HG03280 (cell line): ENCODE data around the gene GTF3C2.

ENCODE experiments used
- ATAC-seq: cut with Tn5 transposase; IDR thresholded peaks from one replicate; pipeline ENCODE4 v1.9.1; 2021; ENCODE audit warnings: mild to moderate bottlenecking, moderate library complexity; ENCODE audit not compliant: unreplicated experiment

Gene GTF3C2, protein sequence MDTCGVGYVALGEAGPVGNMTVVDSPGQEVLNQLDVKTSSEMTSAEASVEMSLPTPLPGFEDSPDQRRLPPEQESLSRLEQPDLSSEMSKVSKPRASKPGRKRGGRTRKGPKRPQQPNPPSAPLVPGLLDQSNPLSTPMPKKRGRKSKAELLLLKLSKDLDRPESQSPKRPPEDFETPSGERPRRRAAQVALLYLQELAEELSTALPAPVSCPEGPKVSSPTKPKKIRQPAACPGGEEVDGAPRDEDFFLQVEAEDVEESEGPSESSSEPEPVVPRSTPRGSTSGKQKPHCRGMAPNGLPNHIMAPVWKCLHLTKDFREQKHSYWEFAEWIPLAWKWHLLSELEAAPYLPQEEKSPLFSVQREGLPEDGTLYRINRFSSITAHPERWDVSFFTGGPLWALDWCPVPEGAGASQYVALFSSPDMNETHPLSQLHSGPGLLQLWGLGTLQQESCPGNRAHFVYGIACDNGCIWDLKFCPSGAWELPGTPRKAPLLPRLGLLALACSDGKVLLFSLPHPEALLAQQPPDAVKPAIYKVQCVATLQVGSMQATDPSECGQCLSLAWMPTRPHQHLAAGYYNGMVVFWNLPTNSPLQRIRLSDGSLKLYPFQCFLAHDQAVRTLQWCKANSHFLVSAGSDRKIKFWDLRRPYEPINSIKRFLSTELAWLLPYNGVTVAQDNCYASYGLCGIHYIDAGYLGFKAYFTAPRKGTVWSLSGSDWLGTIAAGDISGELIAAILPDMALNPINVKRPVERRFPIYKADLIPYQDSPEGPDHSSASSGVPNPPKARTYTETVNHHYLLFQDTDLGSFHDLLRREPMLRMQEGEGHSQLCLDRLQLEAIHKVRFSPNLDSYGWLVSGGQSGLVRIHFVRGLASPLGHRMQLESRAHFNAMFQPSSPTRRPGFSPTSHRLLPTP

DNA sequence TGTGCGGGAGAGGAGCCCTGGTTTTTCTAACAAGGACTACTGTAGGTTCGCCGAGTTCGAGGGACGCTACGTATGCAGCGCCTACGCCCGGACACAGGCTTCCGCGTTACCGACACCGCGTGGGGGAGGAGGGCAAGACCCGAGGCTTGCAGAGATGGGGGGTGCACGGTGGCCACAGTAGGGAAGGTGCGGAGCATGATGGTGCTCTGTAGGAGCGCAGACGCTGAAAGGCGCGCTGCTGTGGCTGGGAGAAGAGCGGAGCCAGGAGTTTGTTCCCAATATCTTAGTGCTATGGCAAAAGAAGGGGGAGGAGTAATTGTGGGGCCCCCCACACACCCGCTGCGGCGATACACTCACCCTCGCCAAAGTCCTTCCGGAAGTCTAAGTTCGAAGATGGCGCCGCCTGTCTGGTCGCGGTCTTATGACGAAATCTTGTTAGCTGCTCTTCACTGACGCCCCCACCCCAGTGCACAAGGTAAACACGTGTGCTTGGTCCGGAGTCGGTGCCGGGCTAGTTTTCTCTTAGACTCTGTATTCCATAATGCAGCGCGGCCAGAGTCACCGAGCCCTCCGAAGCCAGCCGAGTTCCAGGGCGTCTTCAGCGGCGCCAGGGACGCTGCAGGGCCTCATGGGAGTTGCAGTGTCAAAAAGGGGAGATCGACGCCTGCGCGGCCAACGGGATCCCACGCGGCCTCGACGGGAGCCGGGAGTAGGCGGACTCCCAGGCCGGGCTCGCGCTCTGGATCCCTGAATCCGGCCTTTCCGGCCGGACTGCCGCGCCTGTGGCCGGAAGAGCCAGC lies at the start of gene GTF3C2:
Gene GTF3C2, minus strand, starts transcription at position 383 of the 800 bp plus-strand sequence. CDS start 13,210 bp downstream, outside the sequence.
- peak; percentile 79 for ATAC-seq

DNA sequence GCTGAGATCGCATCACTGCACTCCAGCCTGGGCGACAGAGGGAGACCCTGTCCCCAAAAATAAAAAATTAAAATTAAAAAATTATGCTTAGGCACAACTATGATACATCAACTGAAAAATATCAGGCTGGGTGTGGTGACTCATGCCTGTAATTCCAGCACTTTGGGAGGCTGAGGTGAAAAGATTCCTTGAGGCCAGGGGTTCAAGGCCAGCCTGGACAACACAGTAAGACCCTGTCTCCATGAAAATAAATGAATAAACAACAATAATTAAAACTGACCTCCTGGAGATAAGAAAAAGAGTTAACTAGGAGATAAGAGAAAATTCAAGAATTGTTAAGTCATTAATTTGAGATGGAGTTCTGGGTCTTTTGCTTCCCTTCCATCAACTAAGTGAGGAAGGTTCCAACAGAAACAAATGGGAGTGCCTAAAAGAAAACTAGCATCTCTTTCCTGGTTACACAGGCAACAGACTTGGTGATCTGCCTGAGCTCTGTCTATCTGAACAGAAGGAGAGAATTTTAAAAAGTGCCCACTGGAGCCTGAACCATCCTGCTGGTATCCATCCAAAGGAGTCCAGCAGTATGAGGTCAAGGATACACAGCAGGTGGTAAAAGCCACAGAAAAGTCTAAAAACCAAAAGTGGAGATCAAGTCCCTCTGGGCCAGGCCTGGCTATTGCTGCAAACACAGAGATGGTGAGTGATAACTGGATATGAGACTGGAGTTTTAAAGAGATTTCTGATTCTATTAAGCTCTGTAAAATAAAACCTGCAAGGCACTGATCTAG lies 44.0 kb upstream of the GTF3C2 start:
- ATAC-seq, result no peak

DNA sequence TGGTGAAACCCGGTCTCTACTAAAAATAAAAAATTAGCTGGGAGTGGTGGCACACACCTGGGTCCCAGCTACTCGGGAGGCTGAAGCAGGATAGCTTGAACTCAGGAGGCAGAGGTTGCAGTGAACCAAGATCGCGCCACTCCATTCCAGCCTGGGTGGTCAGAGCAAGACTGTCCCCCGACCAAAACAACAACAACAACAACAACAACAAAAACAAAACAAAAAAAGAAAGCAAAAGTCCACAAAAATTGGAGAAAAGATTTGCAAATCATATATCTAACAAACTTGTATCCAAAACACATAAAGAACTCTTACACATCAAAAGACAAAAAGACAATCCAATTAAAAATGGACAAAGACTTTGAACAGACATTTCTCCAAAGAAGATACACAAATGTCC lies 42.4 kb upstream of the GTF3C2 start:
- no peak for ATAC-seq

DNA sequence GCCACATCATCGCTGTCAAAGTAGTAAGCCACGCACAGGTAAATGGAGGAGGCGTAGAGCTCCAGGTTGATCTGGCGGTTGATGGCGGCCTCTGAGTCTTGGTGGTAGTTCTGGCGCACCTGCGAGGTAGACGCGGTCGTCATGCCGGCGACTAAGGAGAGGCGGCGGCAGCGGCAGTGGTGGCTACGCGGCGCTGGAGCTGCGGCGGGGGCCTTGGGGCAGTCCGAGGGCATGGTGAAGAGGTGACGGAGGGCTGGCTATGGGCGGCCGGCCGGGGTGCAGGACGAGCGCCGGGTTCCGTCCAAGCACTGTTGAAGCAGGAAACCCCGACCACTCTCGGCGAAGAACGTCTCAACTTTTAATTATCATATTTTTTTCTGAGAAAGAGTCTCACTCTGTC lies 36.7 kb upstream of the GTF3C2 start:
- no peak for ATAC-seq

DNA sequence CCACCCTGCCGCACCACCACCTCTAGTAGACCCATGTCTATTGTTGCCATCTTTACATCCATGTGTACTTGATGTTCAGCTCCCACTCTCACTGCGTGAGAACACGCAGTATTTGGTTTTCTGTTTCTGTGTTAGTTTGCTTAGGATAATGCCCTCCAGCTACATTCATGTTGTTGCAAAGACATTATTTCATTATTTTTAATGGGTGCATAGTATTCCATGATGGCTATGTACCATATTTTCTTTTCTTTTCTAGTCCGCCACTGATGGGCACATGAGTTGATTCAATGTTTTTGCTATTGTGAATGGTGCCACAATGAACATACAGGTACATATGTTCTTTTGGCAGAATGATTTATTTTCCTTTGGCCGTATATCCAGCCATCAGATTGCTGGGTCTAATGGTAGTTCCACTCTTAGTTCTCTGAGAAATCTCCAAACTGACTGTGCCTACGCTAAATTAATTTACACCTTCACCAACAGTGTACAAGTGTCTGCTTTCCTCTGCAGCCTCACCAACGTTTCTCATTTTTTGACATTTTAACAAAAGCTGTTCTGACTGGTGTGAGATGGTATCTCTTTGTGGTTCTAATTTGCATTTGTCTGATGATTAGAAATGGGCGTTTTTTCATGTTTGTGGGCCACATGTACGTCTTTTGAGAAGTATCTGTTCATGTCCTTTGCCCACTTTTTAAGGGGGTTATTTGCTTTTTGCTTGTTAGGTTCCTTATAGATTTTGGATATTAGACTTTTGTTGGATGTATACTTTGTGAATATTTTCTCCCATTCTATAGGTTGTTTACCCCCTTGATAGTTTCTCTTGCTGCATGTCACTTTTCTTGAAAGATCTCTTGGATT lies 34.5 kb upstream of the GTF3C2 start:
- no peak for ATAC-seq

DNA sequence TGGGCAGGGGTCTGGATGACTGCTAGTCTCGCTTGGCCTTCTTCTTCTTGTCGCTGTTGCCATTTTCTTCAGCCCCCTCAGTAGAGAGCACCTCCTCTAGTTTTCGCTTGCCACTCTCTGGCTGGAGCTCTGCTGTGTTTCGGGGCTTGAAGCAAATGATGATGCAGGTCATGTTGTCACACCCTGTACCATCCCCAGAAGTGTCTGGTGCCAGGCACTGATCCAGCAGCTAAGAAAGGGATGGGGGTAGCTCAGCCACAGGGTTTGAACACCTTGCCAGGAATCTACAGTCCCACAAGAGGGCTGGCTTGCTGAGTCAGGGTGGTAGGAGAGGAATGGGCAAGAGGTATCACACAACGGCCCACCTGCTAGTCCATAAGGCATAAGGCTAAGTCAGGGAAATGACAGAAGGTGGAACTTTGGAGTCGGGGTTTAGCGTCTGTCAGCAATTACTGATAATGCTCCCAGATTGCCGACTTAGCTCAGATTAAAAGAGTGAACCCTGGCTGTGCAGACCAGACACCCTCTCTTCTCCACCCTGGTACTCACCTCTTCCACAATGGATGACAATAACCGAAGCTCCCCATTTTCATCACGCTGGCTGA lies 25.1 kb upstream of the GTF3C2 start:
- ATAC-seq, result no peak

DNA sequence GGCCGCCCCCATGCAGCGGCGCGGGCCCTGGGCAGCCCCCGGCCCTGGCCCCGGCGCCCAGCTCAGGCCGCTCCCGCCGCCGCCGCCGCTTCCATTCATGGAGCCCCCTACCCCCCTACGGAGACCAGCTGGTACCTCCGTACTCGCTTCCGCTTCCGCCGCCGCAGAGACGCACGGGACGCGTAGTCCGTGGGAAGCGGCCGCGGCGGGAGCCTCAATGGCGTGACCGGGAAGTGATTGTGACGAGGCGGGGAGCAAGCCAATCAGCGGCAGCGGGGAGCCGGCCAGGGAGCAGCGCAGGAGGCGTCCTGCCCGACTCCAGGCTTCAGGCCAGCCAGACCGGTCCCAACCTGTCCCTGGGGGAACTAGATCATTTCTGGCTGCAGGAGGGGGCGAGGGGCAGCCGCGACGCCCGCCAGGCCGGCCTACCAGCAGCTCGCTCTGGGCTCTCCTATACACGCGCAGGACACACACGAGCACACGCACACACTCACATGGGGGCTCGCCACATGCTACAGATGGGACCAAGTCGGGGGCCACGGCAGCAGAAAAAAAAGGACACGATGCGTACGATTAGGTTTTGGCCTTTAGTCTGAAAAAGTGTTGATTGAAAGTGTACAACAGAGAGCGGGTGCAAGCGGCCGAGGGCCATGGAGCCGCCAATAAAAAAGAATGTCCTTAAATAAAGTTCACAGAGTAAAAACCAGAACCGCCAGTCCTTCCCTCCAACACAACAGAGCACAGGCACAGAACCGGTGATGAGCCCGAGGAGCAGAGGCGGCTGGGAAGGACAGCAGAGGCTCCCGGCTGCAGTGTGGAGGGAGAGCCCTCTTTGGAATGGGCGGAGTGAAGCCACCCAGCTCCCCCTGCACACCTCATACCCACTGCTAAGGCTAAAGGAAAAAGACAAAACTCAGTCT lies 24.3 kb upstream of the GTF3C2 start, which contains the start of gene ZNF513:
Gene ZNF513, minus strand, starts transcription at position 109 of the 920 bp plus-strand sequence. CDS start 208 bp downstream, outside the sequence.
- peak; percentile 88 for ATAC-seq

DNA sequence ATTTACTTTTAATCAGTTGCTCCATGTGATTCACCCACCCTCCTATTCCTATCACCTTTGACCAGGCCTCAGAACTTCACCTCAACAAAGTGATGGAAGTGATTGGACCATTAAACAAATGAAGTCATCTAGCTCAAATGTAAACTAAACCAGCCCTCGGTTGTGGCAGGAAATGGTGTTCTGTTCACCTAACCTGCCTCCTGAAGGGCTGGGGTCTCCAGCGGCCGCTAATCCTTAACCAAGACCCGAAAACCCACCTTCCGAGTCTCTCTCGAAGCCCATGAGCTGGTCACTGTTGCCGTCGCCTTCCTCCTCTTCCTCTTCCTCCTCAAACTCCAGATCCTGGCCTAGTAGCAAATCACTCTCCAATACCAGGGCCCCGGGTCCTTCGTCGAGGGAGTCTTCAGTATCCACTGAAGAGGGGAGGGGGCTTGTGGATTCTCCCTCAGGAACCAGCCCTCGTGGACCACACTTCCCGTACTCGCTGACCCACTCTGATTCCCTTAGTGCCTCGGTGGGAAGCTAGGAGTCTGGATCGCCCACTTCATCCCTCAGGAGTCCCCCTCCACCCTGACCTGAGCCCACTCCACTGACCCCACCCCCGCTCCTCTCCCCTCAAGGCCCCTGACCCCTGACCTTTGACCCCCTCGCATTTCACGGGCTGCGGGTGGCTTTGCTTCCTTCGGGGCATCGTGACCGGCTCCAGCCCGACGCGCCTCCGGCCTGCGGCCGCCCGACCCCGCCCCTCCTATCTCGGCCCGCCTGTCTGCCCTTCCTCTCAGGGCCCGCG lies 23.5 kb upstream of the GTF3C2 start:
- peak; percentile 36 for ATAC-seq

DNA sequence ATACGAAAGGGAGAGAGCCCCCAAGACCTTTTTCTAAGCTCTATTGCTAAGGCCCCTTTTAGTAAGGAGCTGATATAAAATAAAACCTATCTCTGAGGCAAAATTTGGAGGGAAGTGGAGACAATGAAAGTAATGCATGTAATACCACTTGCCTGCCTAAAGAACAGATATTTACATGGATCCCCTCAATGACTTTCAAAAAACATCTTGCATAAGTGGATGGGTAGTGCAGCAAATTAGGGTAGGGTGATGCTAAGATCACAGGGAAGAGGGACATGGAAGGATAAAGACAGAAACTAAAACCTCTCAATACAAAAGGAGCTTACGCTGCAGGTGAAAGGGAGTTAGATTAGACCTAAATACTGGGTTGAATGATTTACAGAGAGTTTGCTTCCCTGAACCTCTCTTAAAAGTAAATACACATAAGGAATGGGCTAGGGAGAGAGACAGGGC lies 22.8 kb upstream of the GTF3C2 start:
- ATAC-seq, result no peak

DNA sequence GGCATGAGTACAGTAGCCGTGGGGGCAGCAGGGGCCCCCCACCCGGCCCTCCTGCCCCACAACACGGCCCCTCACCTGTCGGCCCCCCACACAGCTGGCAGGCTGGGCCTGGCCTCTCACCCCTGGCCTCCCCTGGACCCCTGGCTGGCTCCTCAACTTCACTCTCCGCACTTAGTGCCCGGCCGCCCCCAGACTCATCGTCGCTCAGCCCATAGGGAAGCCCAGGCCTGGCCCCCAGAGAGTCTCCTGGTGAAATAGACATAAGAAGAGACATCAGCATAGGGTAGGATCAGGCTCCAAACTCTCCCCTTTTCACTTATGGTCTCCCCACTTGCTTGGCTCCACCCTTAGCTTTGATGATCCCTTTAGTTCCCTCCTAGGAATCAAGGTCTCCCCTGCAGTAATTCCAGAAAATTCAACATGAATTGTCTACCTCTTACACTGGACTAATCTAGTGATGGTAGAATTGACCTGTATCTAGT lies 22.3 kb upstream of the GTF3C2 start:
- no peak for ATAC-seq

DNA sequence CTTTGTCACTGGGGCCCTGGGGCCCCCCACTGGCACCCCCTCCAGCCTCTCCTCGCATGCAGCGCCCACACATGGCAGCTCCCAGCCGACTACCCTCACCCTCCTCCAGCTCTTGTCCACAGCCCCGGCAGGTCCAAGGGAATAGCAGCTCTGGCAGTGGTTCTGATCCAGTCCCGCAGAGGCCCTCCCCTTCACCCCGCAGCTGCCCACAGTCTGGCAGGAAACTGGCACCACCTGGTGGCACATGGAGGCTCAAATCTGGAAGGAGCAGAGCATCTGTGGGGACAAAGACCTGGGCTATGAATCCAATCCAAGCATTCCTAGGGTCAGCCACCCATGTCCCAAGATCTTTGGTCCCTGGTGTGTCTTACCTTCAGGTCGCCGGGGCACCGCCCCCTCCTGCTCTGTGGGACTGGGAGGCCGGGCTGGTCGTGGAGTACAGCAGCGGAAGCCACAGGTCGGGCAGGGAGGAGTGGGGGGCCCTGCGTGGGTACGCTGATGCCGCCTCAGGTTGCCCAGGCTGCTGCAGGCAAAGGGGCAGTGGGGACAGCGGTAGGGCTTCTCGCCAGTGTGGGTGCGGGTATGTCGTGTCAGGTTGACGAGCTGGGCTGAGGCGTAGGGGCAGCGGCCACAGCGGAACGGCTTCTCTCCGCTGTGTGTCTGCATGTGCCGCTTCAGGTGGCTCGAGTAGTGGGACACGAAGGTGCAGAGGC lies 21.7 kb upstream of the GTF3C2 start:
- ATAC-seq, result no peak

DNA sequence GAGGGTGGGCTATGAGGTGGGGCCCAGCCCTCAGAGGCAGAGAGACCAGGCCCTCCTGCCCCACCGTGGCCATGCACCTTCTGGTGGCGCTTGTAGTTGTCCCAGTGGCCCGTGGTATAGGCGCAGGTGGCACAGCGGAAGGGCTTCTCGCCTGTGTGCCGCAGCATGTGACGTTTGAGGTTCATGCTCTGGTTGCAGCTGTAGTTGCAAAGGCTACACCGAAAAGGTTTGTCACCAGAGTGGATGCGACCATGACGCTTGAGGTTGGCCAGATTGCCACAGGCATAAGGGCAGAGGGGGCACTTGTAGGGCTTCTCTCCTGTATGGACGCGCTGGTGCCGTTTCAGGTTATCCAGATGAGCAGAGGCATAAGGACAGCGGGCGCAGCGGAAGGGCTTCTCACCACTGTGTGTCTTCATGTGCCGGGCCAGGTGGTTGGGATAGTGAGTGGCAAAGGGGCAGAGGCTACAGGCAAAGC lies 21.1 kb upstream of the GTF3C2 start:
- no peak for ATAC-seq

DNA sequence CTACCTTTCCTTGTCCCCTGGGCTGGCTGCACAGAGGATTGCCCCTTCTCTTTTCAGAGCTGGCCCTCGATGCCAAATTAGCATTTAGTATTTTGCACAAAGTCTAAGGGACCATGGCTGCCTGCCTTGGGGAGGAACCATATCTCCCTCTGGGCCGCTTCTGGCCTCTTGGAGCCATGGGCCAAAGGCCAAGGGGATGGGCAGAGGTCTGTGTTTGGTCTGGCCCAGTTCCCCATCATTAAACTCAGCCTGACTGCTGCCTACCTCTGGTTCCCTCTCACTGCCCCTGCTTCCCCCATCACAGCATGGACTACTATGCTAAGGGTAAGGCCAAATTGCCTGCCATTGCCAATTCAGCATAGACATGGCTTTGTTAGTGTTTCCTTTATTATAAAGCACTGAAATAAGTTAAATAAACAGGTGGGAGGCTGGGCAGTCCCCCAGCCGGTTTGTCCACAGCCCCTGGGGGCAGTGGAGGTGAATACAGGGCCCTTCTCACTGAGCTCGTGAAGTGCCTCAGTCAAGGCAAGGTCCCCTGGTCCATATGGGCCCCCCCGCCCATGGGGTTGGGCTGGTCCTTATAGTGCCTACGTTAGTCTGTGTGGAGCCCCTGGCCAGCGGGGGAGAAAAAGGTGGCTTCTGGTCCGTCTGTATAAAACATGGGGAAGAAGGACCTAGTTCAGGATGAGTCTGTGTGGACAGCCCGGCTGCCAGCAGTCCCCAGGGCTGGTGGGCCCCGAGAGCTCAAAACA lies 20.5 kb upstream of the GTF3C2 start:
- ATAC-seq, result no peak

DNA sequence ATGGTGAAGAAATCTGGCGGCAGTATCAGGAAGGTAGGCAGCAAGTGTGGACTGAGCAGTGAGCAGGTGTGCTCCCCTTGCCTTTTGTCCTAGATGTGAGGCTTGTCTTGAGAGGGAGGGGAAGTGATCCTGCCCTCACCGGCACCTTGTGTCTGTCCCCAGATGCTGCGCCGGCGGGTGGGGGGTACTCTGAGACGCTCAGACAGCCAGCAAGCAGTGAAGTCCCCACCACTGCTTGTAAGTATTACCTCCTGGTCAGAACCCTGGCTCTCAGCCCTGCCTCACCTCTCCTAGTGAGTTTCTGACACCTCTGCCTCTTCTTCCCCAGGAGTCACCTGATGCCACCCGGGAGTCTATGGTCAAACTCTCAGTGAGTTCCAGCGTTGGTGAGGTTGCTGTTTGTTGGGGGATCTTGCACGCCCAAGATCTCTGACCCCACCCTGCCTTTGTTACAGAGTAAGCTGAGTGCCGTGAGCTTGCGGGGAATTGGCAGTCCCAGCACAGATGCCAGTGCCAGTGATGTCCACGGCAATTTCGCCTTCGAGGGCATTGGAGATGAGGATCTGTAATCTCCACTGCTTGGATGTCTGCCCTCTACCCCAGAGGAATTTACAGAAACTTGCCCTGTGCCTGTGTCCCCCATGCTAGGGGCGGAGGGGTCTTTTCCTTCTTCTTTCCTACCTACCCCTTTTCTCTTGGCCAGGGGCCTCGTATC lies 19.7 kb upstream of the GTF3C2 start:
- no peak for ATAC-seq
